ENCODE measurements around the gene LTK. TPM values are rescaled to one million over a fixed set of nuclear protein-coding genes. Genes with fewer than 3 reads are reported as not detected.
A peak's percentile ranks its signal among the peaks of the same experiment; 100 is the strongest.

Gene LTK
- total and polyA plus RNA-seq, 12 donors = 0.11 to 1.6 (median 0.49) TPM

GRCh38 chr15:41482110-41482877 is 31.3 kb downstream of the LTK start:
- peaks cover 0 to 8% (median 0%) of the 10 kb centered on the region in 9 donors for H3K4me1 ChIP-seq
- H3K27me3 ChIP-seq = peaks cover 0 to 4% (median 0%) of the 10 kb centered on the region in 7 donors
- H3K27ac ChIP-seq = no peak overlapping the region
- H3K9me3 ChIP-seq = no peaks in the 10 kb centered on the region
- H3K4me3 ChIP-seq = no peak overlapping the region
- DNase-seq = no peak
- no peak for ATAC-seq
- TF ChIP-seq CTCF (IDR thresholded peaks at IDR 0.05) = no peak
- WGBS, 2 donors = 97 to 98% methylated on average over 9 of the region's 9 CpGs
- intact Hi-C loops (cut with DNase I) = no loop called here
- H3K36me3 ChIP-seq = peaks cover 0 to 64% (median 38%) of the 10 kb centered on the region in 9 donors

- H3K4me1 ChIP-seq = peaks cover 0 to 8% (median 0%) of the 10 kb centered on the region in 9 donors
- TF ChIP-seq CTCF (IDR thresholded peaks at IDR 0.05) = no peak
- ATAC-seq (no peak), DNase-seq (no peak)
- WGBS, 2 donors = 89 to 95% methylated on average over 12 of the region's 12 CpGs
- H3K27me3 ChIP-seq = no peaks in the 10 kb centered on the region
- H3K36me3 ChIP-seq = peaks cover 4 to 82% (median 56%) of the 10 kb centered on the region in 9 donors
- H3K9me3 ChIP-seq = no peaks in the 10 kb centered on the region
- intact Hi-C loops (cut with DNase I) = no loop called here
- no peak overlapping the region for H3K27ac ChIP-seq
- no peak overlapping the region for H3K4me3 ChIP-seq
These were observed 33.1 kb downstream of the LTK start for GRCh38 chr15:41480396-41481140.

GRCh38 chr15:41476416-41477048 is 37.1 kb downstream of the LTK start:
- peak overlapping the region in 2 of 10 donors; percentile 51 to 52 for H3K27ac ChIP-seq
- TF ChIP-seq CTCF (IDR thresholded peaks at IDR 0.05) = no peak

GRCh38 chr15:41474941-41475340 is 38.7 kb downstream of the LTK start:
- DNase-seq (no peak), ATAC-seq (no peak)
- Histone ChIP-seq H3K27ac (no peak overlapping the region), H3K4me3 (no peak overlapping the region), H3K9me3 (no peaks in the 10 kb centered on the region), H3K27me3 (no peaks in the 10 kb centered on the region), H3K4me1 (peaks cover 0 to 4% (median 0%) of the 10 kb centered on the region in 9 donors), H3K36me3 (peaks cover 3 to 100% (median 85%) of the 10 kb centered on the region in 9 donors)
- intact Hi-C loops (cut with DNase I) = no loop called here
- no peak for TF ChIP-seq CTCF (IDR thresholded peaks at IDR 0.05)
- WGBS, 2 donors = 87 to 93% methylated on average over 2 of the region's 2 CpGs

More at GRCh38 chr15:41476416-41477048, 37.1 kb downstream of the LTK start:
- H3K36me3 ChIP-seq = peaks cover 6 to 100% (median 86%) of the 10 kb centered on the region in 9 donors
- 83 to 89% methylated on average over 5 of the region's 5 CpGs for WGBS, 2 donors
- no peak overlapping the region for H3K4me3 ChIP-seq
- no peaks in the 10 kb centered on the region for H3K27me3 ChIP-seq
- ATAC-seq = peak in 4 of 8 donors; percentile 11 to 27 (median 16)
- no peaks in the 10 kb centered on the region for H3K9me3 ChIP-seq
- H3K4me1 ChIP-seq = peaks cover 0 to 4% (median 0%) of the 10 kb centered on the region in 9 donors
- DNase-seq = no peak
- intact Hi-C loops (cut with DNase I) = no loop called here
